NCI-H2107 treated with DMSO at 0.1 percent for 48 hours (cell line): ENCODE data around the gene EEF1E1.
"Not testable (repeated sequence)": the region's sequence is repeated elsewhere in the genome, so short reads cannot be mapped to it uniquely, and the experiment has no call there.

Experiments used
- DNase-seq: peaks from one replicate; lab custom pipeline; 2025; ENCODE audit not compliant: unreplicated experiment; lab: John Stamatoyannopoulos, UW

Gene EEF1E1

DNA sequence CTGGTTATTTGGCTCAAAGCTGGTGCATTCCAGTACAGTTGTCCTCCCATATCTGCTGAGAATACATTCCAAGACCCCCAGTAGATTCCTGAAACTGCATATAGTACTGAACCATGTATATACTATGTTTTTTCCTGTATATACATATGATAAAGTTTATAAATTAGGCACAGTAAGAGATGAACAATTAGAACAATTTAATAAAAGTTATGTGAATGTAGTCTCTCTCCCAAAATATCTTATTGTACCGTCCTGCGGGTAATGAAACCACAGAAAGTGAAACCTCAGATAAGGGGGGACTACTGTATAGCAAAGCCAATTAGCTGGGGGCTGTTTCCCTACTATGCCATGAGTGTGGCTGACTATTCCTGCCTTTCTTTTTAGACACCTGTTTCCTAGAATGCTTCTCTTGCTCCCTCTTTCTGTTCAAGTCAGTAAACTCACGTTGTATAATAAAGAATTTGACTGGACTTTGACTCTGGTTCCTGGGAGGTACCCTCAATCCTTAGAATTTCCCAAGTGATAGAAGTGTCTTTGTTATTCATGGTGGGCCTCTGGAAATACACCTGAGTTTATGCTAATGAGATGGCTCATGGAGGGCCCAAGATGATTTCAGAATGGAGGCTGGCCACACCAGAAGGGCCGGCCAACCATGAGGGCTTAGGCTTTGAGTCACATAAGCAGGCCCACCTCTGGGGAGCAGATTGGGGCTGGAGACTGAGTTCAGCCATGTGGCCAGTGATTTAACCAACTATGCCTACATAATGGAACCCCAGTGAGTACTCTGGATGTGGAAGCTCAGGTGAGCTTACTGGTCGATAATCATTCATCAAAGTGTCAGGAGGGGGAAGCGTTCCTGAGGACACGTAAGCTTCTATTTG is 37.5 kb downstream of the EEF1E1 start:
- DNase-seq: no peak

DNA sequence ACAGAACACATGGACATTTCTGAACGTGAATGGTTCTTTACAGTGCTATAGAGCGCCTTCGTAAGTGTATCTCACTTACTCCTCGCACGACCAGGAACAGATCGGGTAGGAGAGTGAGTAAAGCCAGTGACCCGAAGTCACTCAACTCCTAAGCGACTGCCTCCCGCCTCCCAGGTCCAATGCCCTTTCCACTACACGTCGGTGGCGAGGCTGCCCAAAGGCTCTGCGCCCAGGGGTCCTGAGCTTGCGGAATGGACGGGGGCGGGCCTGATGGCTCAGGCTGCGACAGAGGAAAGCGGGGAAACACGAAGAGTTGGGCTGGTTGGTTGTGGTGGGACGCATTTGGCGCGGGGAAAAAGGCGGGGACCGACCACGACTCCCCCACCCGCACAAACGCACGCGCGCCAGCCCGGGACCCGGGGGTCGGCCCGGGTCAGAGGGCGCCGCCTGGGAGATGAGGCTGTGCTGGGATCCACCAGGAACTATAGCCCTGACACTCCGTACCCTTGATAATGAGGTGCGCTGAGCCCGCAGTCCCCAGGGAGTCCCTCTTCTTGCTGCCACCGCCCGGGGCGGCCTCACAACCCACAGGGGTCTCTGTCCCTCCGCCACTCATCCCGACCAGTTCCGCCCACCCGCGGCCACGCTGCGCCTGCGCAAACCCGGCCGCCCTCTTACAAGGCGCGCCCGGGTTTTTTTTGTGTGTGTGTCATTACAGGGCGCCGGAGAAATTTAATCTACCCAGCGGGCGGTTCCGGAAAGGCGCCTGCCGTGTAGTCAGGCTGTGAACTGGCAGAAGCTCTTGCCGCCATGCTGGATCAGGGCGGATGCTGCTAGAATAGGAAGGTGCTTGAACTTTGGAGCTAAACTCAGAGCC is 38.3 kb downstream of the EEF1E1 start, which contains the start of gene BLOC1S5:
Gene BLOC1S5, minus strand, starts transcription at position 629 of the 877 bp plus-strand sequence. Its CDS starts 13 bp downstream, at position 616.
- peak; percentile 84 for DNase-seq

DNA sequence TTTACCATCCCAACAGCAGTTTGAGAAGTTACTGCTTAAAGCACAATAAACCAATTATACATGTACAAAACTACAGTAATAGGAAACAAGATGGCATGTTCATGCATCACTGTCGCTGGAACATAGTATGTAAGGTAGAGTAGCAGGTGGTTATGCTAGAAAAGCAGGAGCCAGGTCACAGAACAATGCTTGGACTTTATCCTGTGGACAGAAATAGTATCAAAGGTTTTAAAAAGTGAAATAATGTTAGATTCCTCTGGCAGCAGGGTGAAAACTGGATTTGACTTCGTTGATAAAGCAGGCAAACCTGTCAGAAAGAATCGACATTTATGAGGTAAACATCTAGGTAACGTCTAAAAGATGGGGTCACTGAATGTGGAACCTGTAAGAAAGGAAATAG is 40.6 kb downstream of the EEF1E1 start:
- DNase-seq: no peak

DNA sequence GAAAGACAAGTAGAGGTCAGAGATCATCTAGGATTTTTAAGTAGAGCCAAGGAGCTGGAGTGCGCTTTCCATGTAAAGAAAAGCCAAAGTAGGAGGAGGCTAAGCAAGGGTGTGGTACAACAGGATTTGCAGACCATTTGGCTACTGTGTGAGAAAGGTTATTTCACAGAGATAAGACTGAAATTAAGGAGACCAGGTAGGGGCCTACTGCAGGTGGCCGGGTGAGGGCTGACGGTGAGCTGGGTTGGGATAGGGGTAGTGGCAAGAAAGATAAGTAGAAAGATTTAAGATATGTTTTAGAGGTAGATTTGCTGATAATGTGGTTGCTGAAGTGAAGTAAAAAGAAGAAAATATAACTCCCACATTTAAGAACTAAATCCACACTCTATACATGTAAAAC is 42.0 kb downstream of the EEF1E1 start:
- DNase-seq: no peak

DNA sequence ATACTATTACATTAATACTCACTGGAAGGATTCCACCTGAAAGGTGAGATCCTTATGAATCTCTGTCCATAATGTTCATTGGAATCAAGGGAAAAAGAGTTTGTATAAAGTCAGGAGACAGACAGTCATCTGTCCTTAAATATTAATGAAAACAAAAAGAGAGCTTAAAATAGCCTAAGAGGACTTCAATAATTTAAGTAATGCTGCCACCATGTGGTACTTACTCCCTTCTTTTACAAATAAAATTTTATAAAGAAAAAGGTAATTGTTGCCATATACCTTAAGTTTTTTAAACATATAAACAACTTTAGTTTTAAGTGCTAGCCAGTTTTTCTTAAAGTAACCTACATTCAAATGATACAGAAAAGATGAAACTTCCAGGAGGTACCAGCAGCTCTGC is 43.2 kb downstream of the EEF1E1 start:
- no peak for DNase-seq

DNA sequence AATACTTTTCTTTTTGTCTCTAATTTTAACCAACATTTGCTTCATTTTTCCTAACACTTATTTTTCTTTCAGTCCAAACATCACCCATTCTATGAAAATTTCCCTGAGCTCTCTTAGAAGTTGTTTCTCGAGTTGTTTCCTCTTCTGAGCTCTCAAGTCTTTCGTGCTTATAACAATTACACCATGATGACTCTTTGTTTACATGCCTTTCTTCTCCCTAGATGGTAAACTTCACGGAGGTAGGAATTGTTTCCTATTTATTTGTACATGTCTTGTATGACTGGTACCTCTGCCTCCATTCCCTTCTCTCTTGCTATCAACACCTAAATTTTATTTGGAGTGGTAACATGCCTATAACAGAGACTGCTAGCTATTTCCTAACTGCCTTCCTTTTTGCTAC is 44.6 kb downstream of the EEF1E1 start:
- no peak for DNase-seq

DNA sequence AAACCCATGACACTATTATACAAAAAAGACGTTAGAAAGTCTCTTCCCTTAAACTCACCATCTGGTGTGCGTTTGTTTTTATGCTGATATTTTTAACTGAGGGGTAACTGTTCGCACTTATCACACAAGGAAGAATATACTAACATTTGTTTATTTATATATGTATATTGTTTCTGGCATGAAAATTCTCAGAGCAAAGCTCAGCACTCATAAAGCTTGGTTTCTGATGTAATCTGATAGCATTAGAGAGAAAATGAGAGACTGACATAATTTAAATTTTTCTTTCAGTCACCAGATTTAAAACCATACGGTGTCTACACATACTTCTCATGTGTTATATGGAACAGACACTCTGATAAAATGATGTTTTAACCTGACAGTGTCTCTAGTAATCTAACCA is 45.1 kb downstream of the EEF1E1 start:
- DNase-seq: no peak

DNA sequence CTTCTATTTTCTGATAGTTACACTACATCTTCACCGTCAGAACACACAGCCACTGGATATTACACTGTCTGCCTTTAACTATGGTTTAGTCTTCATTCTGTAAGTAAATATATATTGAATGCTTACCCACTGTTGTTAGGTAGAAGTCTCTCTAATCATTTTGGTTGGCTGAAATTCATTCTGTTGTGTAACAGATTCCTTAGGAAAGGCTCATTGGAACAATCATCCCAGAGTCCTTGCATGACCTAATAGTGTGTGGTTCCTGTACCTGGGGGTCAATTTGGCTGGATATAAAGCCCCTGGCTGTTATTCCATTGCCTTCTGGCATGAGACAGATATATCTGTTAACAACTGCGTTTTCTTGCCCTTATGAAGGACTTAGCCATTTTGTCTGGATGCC is 48.1 kb downstream of the EEF1E1 start:
- no peak for DNase-seq

DNA sequence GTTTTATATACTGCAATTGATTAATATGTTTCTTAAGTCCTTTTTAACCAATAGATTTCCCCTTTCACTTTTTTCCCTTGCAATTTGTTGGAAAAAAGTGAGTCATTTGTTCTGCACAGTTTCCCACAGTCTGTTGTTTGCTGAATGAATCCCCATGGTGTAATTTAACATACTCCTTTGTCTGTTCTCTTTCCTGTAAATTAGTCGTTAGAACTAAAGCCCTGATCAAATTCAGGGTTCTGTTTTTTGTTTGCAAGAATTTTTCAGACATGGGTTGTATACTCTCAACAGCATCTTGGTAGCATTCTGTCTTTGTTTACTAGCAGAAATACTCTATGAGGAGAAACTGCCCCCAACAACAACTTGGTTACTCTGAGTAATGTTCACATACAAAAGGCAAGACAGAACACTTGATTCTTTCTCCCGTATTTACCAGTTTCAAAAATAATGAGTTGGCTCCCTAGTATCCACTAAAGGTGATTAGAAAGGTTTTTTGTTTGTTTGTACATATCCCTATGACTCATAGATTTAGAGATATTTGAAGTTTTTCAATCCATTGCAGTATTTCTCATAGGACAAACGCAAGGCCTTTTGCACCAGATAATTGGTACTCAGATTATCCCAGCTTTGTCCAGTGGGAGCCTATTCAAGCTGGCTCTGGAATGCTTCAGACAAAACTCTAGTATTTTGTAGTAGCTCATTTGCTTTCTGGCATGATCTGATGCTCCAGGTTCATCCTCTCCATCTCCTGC is 54.6 kb downstream of the EEF1E1 start:
- no peak for DNase-seq

DNA sequence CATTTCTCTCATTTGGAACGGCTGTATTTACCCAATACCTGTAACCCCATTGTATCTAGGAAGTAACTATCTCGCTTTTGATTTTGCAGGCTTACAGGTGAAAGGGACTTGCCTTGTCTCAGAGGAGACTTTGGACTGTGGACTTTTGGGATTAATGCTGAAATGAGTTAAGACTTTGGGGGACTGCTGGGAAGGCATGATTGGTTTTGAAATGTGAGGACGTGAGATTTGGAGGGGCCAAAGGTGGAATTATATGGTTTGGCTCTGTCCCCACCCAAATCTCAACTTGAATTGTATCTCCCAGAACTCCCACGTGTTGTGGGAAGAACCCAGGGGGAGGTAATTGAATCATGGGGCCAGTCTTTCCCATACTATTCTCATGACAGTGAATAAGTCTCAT is 56.6 kb downstream of the EEF1E1 start:
- DNase-seq: not testable (repeated sequence)

DNA sequence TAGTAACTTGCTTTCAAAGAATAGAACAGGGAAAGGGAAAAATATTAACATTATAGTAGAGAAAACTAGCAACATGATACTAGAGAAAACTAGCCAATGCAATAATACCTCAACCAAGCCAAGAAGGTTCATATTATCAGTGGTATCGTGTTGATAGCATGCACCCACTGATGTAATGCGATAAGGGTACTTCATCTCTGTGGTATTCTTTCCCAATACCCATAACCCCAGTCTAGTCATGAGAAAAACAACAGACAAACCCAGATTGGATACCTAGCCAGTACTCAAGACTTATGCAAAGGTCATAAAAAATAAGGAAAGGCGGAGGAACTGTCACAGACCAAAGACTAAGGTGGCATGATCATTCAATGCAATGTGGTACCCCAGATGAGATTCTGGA is 59.1 kb downstream of the EEF1E1 start:
- no peak for DNase-seq

DNA sequence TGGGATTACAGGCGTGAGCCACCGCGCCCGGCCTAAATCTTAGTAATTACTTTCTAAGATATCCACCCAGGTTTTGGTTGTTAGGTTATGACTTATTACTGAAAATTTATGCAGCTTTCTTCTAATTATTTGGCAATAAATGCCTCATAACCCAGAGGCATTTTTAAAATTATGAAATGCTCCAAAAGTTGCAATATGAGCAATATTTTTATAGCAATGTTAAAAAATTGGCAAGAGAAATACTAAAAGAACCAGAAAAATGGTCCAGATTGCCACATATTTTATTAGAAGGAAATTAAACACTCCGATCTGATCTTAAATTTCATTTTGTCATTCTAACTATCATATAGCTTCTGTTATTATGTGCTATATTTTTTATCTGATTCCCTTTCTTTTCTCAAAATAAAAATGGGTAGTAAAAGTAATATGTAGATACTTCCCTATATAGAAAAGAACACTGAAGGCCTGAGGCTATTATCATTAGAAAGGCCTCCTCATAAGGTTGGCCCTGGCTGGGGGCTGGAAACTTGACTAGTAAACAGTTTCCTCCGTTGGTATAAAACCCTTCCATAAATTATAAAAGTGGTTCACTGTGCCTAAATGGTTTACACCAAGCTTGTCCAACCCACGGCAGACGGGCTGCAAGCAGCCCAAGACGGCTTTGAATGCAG is 60.3 kb downstream of the EEF1E1 start:
- DNase-seq: no peak

DNA sequence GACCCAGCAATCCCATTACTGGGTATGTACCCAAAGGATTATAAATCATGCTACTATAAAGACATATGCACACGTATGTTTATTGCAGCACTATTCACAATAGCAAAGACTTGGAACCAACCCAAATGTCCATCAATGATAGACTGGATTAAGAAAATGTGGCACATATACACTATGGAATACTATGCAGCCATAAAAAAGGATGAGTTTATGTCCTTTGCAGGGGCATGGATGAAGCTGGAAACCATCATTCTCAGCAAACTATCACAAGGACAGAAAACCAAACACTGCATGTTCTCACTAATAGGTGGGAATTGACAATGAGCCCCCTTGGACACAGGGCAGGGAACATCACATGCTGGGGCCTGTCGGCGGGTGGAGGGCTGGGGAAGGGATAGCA is 68.2 kb downstream of the EEF1E1 start:
- not testable (repeated sequence) for DNase-seq

DNA sequence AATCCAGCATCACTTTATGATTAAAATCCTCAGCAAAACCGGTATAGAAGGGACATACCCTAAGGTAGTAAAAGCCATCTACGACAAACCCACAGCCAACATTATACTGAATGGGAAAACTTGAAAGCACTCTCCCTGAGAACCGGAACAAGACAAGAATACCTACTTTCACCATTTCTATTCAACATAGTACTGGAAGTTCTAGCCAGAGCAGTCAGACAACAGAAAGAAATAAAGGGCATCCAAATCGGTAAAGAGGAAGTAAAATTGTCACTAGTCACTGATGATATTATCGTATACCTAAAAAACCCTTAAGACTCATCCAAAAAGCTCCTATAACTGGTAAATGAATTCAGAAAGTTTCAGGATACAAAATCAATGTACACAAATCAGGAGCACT is 71.4 kb downstream of the EEF1E1 start:
- no peak for DNase-seq
